Hypothalamus (tissue), 51 donors: ENCODE measurements around the gene STMN3.

Experiments
- DNase-seq, 51 donors: peaks; one replicate each; lab custom pipeline; 2025; lab: John Stamatoyannopoulos, UW

Gene STMN3

DNA sequence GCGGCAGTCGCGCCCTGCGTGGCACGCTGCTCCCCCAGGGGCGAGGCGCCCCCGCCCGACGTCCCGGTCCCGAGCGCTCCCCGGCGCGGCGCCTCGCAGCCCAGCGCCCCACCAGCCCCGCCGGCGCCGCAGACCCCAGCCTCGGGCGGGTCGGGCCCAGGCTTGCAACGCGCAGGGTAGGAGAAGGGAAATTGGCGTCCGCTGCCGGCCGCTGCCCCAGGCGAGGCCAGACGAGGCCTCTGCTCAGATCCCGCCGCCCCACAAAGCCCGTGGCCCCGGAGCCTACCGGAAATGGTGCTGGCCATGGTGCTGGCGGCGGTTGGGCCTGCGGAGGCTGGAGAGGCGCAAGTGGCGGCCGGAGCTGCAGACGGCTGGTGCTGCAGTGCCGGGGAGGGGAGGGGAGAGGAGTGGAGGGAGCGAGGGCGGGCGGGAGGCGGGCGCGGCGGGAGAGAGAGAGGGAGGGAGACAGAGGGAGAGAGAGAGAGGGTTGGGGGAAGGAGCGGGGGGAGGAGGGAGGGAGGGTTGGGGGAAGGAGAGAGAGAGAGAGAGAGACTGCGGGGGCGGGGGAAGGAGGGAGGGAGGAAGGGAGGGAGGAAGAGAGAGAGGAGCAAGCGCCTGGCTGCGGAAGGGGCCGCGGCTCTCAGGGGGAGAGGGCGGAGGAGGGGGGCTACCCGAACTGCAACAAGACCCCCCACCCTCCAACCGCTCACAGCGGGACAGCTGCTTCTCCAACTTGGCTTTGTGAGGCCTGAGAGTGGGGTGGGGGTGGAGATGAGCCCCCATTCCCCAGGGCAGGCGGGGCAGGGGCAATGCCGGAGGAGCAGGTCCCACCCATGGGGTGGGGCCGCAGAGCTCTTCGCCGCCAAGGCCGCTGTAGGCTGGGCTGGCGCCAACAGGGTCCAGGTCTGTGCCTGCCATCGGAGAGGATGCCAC lies at the start of gene STMN3:
Gene STMN3 (minus strand): TSS at position 384 of the 933 bp plus-strand sequence. CDS start 79 bp downstream, at position 305.
- DNase-seq: peak in 49 of 51 donors; percentile 19 to 93 (median 76)

GRCh38 chr20:63702036-63702665 lies 48.9 kb upstream of the STMN3 start:
- DNase-seq: no peak

GRCh38 chr20:63701329-63702035 lies 48.3 kb upstream of the STMN3 start:
- no peak for DNase-seq

GRCh38 chr20:63701051-63701328 lies 47.8 kb upstream of the STMN3 start:
- DNase-seq: no peak

GRCh38 chr20:63700199-63701050 lies 47.2 kb upstream of the STMN3 start:
- no peak for DNase-seq

DNA sequence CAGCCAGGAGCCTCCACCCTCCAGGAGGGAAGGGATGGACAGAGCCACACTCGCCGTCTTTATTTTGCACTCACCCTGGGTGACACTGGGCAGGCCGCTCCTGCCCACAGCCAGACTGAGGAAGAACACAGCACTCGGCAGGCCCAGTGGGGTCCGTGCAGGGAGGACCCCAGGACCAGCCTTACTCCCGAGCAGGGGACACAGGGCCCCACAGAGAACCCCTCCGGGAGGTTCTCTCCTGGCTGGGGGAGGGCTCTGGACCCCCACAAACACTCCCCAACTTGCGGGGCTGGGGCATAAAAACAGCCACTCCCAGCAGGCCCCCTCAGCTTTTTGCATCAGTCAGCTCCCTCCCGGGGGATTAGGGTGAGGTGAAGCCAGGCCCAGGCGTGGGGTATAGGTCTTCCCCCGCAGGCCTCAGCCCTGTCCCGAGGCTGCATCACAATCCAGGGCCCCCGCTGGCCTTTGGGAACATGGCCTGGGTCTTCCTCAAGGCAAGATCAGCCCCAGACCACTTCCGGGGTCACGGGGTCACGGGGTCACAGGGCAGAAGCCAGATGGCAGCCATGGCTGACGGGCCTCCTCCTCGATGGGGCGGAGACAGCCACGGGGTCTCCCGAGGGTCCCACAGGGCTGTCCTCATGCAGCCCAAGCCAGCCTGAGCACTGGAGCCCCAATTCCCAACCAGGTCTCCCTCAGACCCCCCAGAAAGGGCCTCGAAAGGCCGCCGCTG lies 46.4 kb upstream of the STMN3 start:
- DNase-seq: no peak

GRCh38 chr20:63698739-63699465 lies 45.7 kb upstream of the STMN3 start:
- DNase-seq: peak in 1 of 51 donors; percentile 38

GRCh38 chr20:63697868-63698545 lies 44.8 kb upstream of the STMN3 start:
- DNase-seq: no peak

GRCh38 chr20:63697357-63697867 lies 44.2 kb upstream of the STMN3 start:
- DNase-seq: no peak

GRCh38 chr20:63696628-63697356 lies 43.6 kb upstream of the STMN3 start, which contains the start of gene TNFRSF6B:
TNFRSF6B (plus strand) TSS chr20:63696652; CDS start chr20:63696768, 116 bp downstream.
- DNase-seq: no peak

GRCh38 chr20:63696306-63696627 lies 43.0 kb upstream of the STMN3 start:
- DNase-seq: no peak

DNA sequence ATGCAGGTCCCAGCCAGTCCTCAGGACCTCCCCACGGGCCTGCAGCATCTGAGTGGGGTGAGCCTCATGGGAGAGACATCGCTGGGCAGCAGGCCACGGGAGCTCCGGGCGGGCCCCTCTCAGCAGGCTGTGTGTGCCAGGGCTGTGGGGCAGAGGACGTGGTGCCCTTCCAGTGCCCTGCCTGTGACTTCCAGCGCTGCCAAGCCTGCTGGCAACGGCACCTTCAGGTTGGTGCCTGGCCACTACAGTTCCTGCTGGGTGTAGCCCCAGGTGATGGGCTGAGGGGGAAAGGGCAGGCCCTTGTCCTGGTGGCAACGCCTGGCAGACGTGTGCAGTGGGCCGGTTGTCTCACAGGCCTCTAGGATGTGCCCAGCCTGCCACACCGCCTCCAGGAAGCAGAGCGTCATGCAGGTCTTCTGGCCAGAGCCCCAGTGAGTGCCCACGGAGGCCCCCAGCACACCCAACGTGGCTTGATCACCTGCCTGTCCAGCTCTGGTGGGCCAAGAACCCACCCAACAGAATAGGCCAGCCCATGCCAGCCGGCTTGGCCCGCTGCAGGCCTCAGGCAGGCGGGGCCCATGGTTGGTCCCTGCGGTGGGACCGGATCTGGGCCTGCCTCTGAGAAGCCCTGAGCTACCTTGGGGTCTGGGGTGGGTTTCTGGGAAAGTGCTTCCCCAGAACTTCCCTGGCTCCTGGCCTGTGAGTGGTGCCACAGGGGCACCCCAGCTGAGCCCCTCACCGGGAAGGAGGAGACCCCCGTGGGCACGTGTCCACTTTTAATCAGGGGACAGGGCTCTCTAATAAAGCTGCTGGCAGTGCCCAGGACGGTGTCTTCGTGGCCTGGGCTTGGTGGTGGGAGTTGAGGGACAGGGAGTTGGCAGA lies 42.4 kb upstream of the STMN3 start:
- no peak for DNase-seq

DNA sequence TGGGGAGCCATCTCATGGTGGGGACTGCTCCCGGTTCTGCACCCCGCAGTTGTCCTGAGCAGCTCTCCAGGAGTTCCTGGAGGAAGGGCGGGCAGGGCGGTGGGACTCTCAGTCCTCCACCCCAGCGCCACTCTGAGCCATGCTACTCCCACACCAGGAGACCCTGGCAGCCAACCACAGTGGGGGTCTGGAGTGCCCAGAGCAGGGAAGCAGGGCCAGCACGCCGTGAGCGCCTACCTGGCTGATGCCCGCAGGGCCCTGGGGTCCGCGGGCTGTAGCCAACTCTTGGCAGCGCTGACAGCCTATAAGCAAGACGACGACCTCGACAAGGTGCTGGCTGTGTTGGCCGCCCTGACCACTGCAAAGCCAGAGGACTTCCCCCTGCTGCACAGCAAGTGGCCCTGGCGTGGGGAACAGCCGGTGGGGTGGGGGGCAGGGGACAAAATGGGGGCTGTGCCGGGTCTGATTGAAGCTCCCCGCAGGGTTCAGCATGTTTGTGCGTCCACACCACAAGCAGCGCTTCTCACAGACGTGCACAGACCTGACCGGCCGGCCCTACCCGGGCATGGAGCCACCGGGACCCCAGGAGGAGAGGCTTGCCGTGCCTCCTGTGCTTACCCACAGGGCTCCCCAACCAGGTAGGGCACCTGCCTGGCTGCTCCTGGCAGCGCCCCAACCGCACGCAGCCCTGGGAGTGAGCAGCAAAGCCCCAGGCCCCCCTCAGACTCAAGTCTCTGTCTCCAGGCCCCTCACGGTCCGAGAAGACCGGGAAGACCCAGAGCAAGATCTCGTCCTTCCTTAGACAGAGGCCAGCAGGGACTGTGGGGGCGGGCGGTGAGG lies 41.6 kb upstream of the STMN3 start:
- DNase-seq: no peak

DNA sequence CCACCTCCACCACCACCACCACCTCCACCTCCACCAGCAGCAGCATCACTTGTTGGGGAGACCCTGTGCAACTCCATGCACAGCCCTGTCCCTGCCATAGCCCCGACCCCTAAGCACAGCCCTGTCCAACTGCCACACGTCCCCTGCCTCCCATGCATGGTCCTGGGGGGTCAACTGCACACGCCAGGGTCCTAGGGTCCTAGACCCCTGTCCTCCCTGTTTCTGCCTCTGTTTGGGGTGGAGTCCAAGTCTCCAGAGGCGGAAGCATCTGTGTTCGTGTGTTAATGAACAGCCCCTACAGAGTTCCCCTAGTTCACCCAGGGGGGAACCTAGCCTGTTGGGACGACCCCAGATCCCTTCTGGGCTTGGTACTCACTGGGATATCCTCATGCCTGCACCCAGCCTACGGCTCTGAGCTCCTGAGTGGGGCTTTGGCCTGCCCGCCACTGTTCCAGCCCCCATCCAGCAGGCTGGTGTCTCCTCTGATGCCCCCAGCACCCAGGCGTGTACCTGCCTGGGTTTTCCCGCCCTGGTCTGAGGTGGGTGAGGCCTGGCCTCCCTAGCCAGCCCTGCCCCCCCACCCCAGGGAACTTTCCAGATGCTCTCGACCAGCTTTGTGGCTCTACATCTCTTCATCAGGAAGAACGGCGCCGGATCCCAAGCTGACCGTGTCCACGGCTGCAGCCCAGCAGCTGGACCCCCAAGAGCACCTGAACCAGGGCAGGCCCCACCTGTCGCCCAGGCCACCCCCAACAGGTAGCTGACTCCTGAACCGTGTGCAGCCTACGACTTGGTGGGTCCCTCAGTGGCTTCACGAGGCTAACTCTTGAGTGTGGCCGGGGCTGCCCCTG lies 40.7 kb upstream of the STMN3 start:
- DNase-seq: no peak
